GM23338 (cell line): ENCODE data around the gene FBRSL1. TPM values are rescaled to one million over a fixed set of nuclear protein-coding genes. Genes with fewer than 3 reads are reported as not detected.
"Not testable (repeated sequence)": the region's sequence is repeated elsewhere in the genome, so short reads cannot be mapped to it uniquely, and the experiment has no call there.

Experiments
- ATAC-seq: fragments of 200-7000 bp; cut with Tn5 transposase; 3 replicates; pipeline ENCODE4 v1.9.1; 2020
- DNase-seq: peaks from one replicate; pipeline ENCODE4 v3.0.0-alpha.2; 2015; ENCODE audit warnings: low spot score
- H2AFZ ChIP-seq: fragments of 200-600 bp; sonication (generic); 2 replicates; pipeline ENCODE4 v1.8.0; 2016; ENCODE audit warnings: antibody characterized with exemption, mild to moderate bottlenecking, moderate library complexity
- H3F3A ChIP-seq: fragments of 200-600 bp; sonication (generic); replicated peaks from 2 replicates; pipeline ENCODE4 v1.8.0; 2017; ENCODE audit warnings: antibody characterized with exemption, mixed run types, low read depth
- H3K27ac ChIP-seq: fragments of 200-600 bp; sonication (generic); 2 replicates; pipeline ENCODE4 v1.6.1; 2016; ENCODE audit warnings: low read depth
- H3K27me3 ChIP-seq: fragments of 200-600 bp; sonication (generic); 2 replicates; pipeline ENCODE4 v1.8.0; 2016; ENCODE audit warnings: mild to moderate bottlenecking, mixed run types, moderate library complexity; ENCODE audit not compliant: insufficient read depth
- H3K36me3 ChIP-seq: fragments of 200-600 bp; sonication (generic); 2 replicates; pipeline ENCODE4 v1.8.0; 2016; ENCODE audit warnings: mild to moderate bottlenecking; ENCODE audit not compliant: insufficient read depth
- H3K4me1 ChIP-seq: fragments of 200-600 bp; sonication (generic); 2 replicates; pipeline ENCODE4 v1.8.0; 2016; ENCODE audit warnings: mild to moderate bottlenecking, moderate library complexity; ENCODE audit not compliant: insufficient read depth
- H3K4me2 ChIP-seq: fragments of 200-600 bp; sonication (generic); 2 replicates; pipeline ENCODE4 v1.7.1; 2017; ENCODE audit warnings: mixed run types
- H3K4me3 ChIP-seq: fragments of 200-600 bp; sonication (generic); 2 replicates; pipeline ENCODE4 v1.6.1; 2016; ENCODE audit warnings: mixed run types
- H3K79me2 ChIP-seq: fragments of 200-600 bp; sonication (generic); replicated peaks from 2 replicates; pipeline ENCODE4 v1.8.0; 2017; ENCODE audit warnings: mild to moderate bottlenecking; ENCODE audit not compliant: insufficient read depth
- H3K9me2 ChIP-seq: fragments of 200-600 bp; sonication (generic); 2 replicates; pipeline ENCODE4 v1.8.0; 2017; ENCODE audit not compliant: insufficient read depth
- H4K20me1 ChIP-seq: fragments of 200-600 bp; sonication (generic); replicated peaks from 2 replicates; pipeline ENCODE4 v1.8.0; 2017; ENCODE audit warnings: mild to moderate bottlenecking; ENCODE audit not compliant: insufficient read depth
- H3K27ac Mint-ChIP-seq: 2 replicates; pipeline ENCODE4 v1.8.0; 2020; ENCODE audit warnings: inconsistent platforms, mild to moderate bottlenecking, moderate library complexity, mixed read lengths
- H3K27me3 Mint-ChIP-seq: 3 replicates; pipeline ENCODE4 v1.8.0; 2022; ENCODE audit warnings: low read depth, mild to moderate bottlenecking, moderate library complexity, mixed read lengths, inconsistent platforms; ENCODE audit not compliant: insufficient read depth, poor library complexity
- H3K36me3 Mint-ChIP-seq: 3 replicates; pipeline ENCODE4 v1.8.0; 2021; ENCODE audit warnings: low read depth, mild to moderate bottlenecking, inconsistent platforms, moderate library complexity, mixed read lengths
- H3K4me1 Mint-ChIP-seq: 3 replicates; pipeline ENCODE4 v1.8.0; 2020; ENCODE audit warnings: mild to moderate bottlenecking, inconsistent platforms, mixed read lengths
- H3K4me3 Mint-ChIP-seq: 3 replicates; pipeline ENCODE4 v1.8.0; 2021; ENCODE audit warnings: moderate library complexity, mild to moderate bottlenecking, inconsistent platforms, mixed read lengths
- H3K9me3 Mint-ChIP-seq: 3 replicates; pipeline ENCODE4 v1.8.0; 2020; ENCODE audit warnings: moderate library complexity, mild to moderate bottlenecking, inconsistent platforms, mixed read lengths
- CREB1 ChIP-seq: fragments of 250-450 bp; sonication (Bioruptor Pico); IDR thresholded peaks from 2 replicates; pipeline ENCODE4 v1.5.0; 2020; ENCODE audit warnings: low read depth, mild to moderate bottlenecking, moderate library complexity
- ETS1 ChIP-seq: IDR thresholded peaks from 2 replicates; pipeline ENCODE4 v1.6.1; 2016; ENCODE audit warnings: antibody characterized with exemption
- STAT1 ChIP-seq: IDR thresholded peaks from one replicate; pipeline ENCODE4 v1.6.1; 2016; ENCODE audit warnings: antibody characterized with exemption; ENCODE audit not compliant: unreplicated experiment
- ZNF462 ChIP-seq: fragments of 250-450 bp; sonication (Bioruptor Pico); IDR thresholded peaks from 2 replicates; pipeline ENCODE4 v1.5.0; 2020; ENCODE audit warnings: mild to moderate bottlenecking, moderate library complexity
- long read RNA-seq: library from polyadenylated mRNA; unstranded; transcript quantifications from one replicate; pipeline ENCODE4 v2.0.0, GENCODE V29; 2020; ENCODE audit not compliant: unreplicated experiment
- polyA plus RNA-seq: library from polyadenylated mRNA; unstranded; fragments of >200 nt; fragmentation: Nextera tagmentation; extraction: Ambion mirVana; gene quantifications from 2 replicates; pipeline ENCODE4 v1.2.1, GENCODE V29; 2016
- total RNA-seq: library from RNA; depleted of rRNA; stranded (reverse); fragments of >200 nt; shearing (Covaris generic); gene quantifications from 2 replicates; pipeline ENCODE4 v1.2.3, GENCODE V29; 2014; rRNA removed

The FBRSL1 gene
- total RNA-seq (65.9 and 89.8 TPM in 2 replicates), polyA plus RNA-seq (29.5 and 37.8 TPM in 2 replicates)
- long read RNA-seq, partial matches to known transcripts, result 0 of 5 reads
- long read RNA-seq, other reads (novel, unspliced or antisense), result 5 of 5 reads

- no peaks in the 10 kb centered on the region for H3K36me3 ChIP-seq
- ATAC-seq (peak; percentile 75), DNase-seq (peak; percentile 96)
- H3K27ac ChIP-seq, result no peak within 1 kb of the TSS
- no peaks in the 10 kb centered on the region; the same call in 2 of the 3 replicates for H3K9me3 Mint-ChIP-seq
- peaks cover 19% of the 10 kb centered on the region for H4K20me1 ChIP-seq
- peak within 1 kb of the TSS; percentile 87 for H3K4me2 ChIP-seq
- H3K36me3 Mint-ChIP-seq, result peaks cover 3% of the 10 kb centered on the region; the same call in 2 of the 3 replicates
- H3K27me3 Mint-ChIP-seq, result peaks cover 44% of the 10 kb centered on the region
- TF ChIP-seq STAT1 (no peak), CREB1 (CRISPR knock-in tag) (peak; percentile 68)
- no peaks in the 10 kb centered on the region for H3K9me2 ChIP-seq
- peaks cover 7% of the 10 kb centered on the region for H3K4me1 ChIP-seq
- peak within 1 kb of the TSS; percentile 70 for H3K4me3 ChIP-seq
- H3K27ac Mint-ChIP-seq, result no peak within 1 kb of the TSS
- no peak within 1 kb of the TSS; the same call in 1 of the 2 replicates for H2AFZ ChIP-seq
- peaks cover 49% of the 10 kb centered on the region for H3K27me3 ChIP-seq
- H3K4me3 Mint-ChIP-seq, result peak within 1 kb of the TSS; percentile 80
- H3K79me2 ChIP-seq, result peaks cover 37% of the 10 kb centered on the region
- peaks cover 23% of the 10 kb centered on the region for H3K4me1 Mint-ChIP-seq
- 0 out of 2 replicates have a peak, but pooled peaks cover 8% of the 10 kb centered on the region for H3F3A ChIP-seq
Observed at GRCh38 chr12:132489602-132490266, at the start of gene FBRSL1. Gene FBRSL1 (plus strand): TSS chr12:132490151.

- not testable (repeated sequence) for H3F3A ChIP-seq, H3K4me3 Mint-ChIP-seq, ATAC-seq, H3K4me3 ChIP-seq, H3K36me3 ChIP-seq, H3K9me2 ChIP-seq, H3K27ac Mint-ChIP-seq, H3K4me1 ChIP-seq, H3K4me2 ChIP-seq, H4K20me1 ChIP-seq, H3K79me2 ChIP-seq, H3K27ac ChIP-seq, H2AFZ ChIP-seq, DNase-seq
- Mint-ChIP-seq H3K4me1 (peaks cover 13% of the 10 kb centered on the region), H3K9me3 (peaks cover 47% of the 10 kb centered on the region), H3K27me3 (peaks cover 42% of the 10 kb centered on the region), H3K36me3 (peaks cover 28% of the 10 kb centered on the region)
- peaks cover 41% of the 10 kb centered on the region for H3K27me3 ChIP-seq
Observed at GRCh38 chr12:132440420-132440819, 49.5 kb upstream of the FBRSL1 start.

- H3K4me3 ChIP-seq, result no peak overlapping the region
- H3K9me2 ChIP-seq, result no peaks in the 10 kb centered on the region
- no peak for TF ChIP-seq ZNF462 (CRISPR knock-in tag)
- no peak for TF ChIP-seq ETS1
- H3K4me1 ChIP-seq, result no peaks in the 10 kb centered on the region; the same call in 1 of the 2 replicates
- peaks cover 33% of the 10 kb centered on the region; the same call in 1 of the 2 replicates for H3K27me3 ChIP-seq
- H3K4me2 ChIP-seq, result no peak overlapping the region
- Mint-ChIP-seq H3K27me3 (peaks cover 36% of the 10 kb centered on the region), H3K4me1 (peaks cover 15% of the 10 kb centered on the region), H3K4me3 (no peak overlapping the region), H3K27ac (no peak overlapping the region), H3K9me3 (peaks cover 45% of the 10 kb centered on the region), H3K36me3 (peaks cover 26% of the 10 kb centered on the region)
- no peak overlapping the region for H3K27ac ChIP-seq
- ATAC-seq (no peak), DNase-seq (no peak)
- H4K20me1 ChIP-seq, result no peaks in the 10 kb centered on the region
- peaks cover 5% of the 10 kb centered on the region; the same call in 1 of the 2 replicates for H3F3A ChIP-seq
- no peak overlapping the region for H2AFZ ChIP-seq
- H3K79me2 ChIP-seq, result no peaks in the 10 kb centered on the region
- no peaks in the 10 kb centered on the region for H3K36me3 ChIP-seq
Observed at GRCh38 chr12:132441871-132442863, 47.8 kb upstream of the FBRSL1 start.
